HL-60 (cell line): Measurements from ENCODE around the gene SLF1.

ENCODE experiments used
- DNase-seq, 2 experiments: peaks; one replicate each; pipeline ENCODE4 v3.0.0-alpha.2; 2010 to 2020; ENCODE audit warnings: low read depth in 1 of 2, low spot score in 1 of 2
- H3K27ac ChIP-seq: fragments of 250-450 bp; sonication (Bioruptor Pico); replicated peaks from 2 replicates; pipeline ENCODE4 v1.5.1; 2020; ENCODE audit warnings: mild to moderate bottlenecking, moderate library complexity
- H3K27me3 ChIP-seq: fragments of 250-450 bp; sonication (Bioruptor Pico); 2 replicates; pipeline ENCODE4 v1.5.1; 2021; ENCODE audit warnings: mild to moderate bottlenecking, moderate library complexity; ENCODE audit not compliant: insufficient read depth, poor library complexity, severe bottlenecking
- H3K4me3 ChIP-seq: replicated peaks from 2 replicates; pipeline ENCODE4 v1.5.1; 2011; ENCODE audit warnings: mild to moderate bottlenecking, control low read depth, low read length; ENCODE audit not compliant: insufficient read depth
- GABPA ChIP-seq: IDR thresholded peaks from 2 replicates; pipeline ENCODE4 v1.6.1; 2012; ENCODE audit warnings: low read depth
- POLR2AphosphoS5 ChIP-seq: IDR thresholded peaks from 2 replicates; pipeline ENCODE4 v1.6.1; 2012; ENCODE audit warnings: low read depth
- SPI1 ChIP-seq: IDR thresholded peaks from 2 replicates; pipeline ENCODE4 v1.6.1; 2012; ENCODE audit warnings: low read depth, mild to moderate bottlenecking, borderline replicate concordance
- TF ChIP-seq, protein P1 (sequence below): IDR thresholded peaks from one replicate; pipeline ENCODE4 v1.5.1; 2011; ENCODE audit warnings: low read length, control low read depth, inconsistent platforms; ENCODE audit not compliant: insufficient read depth
- TF ChIP-seq, protein P2 (sequence below): IDR thresholded peaks from 2 replicates; pipeline ENCODE4 v1.6.1; 2012; ENCODE audit warnings: low read depth; ENCODE audit not compliant: insufficient replicate concordance

Gene SLF1

DNA sequence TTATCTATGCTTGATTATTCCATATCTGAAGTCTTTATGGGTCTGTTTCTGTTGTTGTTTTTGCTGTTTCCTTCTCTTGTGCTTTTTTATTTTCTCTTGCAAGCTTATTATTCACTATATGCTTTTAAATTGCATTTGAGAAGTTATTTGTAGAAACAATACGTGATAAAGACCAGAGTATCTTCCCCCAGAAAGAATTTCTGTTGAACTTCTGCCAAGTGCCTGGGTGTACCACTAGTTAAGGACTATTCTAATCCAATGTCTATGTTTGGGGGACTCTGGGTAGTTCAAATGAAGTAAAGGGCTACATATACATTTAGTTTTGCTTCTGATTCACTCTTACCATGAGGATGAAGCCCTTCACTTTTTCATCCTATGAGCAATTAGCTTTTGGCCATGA is 54.3 kb downstream of the SLF1 start:
- Histone ChIP-seq H3K27ac (no peak overlapping the region), H3K27me3 (no peaks in the 10 kb centered on the region), H3K4me3 (no peak overlapping the region)
- DNase-seq: no peak
- TF ChIP-seq, protein P1, sequence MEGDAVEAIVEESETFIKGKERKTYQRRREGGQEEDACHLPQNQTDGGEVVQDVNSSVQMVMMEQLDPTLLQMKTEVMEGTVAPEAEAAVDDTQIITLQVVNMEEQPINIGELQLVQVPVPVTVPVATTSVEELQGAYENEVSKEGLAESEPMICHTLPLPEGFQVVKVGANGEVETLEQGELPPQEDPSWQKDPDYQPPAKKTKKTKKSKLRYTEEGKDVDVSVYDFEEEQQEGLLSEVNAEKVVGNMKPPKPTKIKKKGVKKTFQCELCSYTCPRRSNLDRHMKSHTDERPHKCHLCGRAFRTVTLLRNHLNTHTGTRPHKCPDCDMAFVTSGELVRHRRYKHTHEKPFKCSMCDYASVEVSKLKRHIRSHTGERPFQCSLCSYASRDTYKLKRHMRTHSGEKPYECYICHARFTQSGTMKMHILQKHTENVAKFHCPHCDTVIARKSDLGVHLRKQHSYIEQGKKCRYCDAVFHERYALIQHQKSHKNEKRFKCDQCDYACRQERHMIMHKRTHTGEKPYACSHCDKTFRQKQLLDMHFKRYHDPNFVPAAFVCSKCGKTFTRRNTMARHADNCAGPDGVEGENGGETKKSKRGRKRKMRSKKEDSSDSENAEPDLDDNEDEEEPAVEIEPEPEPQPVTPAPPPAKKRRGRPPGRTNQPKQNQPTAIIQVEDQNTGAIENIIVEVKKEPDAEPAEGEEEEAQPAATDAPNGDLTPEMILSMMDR: no peak
- TF ChIP-seq, protein P2, sequence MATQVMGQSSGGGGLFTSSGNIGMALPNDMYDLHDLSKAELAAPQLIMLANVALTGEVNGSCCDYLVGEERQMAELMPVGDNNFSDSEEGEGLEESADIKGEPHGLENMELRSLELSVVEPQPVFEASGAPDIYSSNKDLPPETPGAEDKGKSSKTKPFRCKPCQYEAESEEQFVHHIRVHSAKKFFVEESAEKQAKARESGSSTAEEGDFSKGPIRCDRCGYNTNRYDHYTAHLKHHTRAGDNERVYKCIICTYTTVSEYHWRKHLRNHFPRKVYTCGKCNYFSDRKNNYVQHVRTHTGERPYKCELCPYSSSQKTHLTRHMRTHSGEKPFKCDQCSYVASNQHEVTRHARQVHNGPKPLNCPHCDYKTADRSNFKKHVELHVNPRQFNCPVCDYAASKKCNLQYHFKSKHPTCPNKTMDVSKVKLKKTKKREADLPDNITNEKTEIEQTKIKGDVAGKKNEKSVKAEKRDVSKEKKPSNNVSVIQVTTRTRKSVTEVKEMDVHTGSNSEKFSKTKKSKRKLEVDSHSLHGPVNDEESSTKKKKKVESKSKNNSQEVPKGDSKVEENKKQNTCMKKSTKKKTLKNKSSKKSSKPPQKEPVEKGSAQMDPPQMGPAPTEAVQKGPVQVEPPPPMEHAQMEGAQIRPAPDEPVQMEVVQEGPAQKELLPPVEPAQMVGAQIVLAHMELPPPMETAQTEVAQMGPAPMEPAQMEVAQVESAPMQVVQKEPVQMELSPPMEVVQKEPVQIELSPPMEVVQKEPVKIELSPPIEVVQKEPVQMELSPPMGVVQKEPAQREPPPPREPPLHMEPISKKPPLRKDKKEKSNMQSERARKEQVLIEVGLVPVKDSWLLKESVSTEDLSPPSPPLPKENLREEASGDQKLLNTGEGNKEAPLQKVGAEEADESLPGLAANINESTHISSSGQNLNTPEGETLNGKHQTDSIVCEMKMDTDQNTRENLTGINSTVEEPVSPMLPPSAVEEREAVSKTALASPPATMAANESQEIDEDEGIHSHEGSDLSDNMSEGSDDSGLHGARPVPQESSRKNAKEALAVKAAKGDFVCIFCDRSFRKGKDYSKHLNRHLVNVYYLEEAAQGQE: no peak
- TF ChIP-seq POLR2AphosphoS5: no peak
- TF ChIP-seq GABPA: no peak
- no peak for TF ChIP-seq SPI1

DNA sequence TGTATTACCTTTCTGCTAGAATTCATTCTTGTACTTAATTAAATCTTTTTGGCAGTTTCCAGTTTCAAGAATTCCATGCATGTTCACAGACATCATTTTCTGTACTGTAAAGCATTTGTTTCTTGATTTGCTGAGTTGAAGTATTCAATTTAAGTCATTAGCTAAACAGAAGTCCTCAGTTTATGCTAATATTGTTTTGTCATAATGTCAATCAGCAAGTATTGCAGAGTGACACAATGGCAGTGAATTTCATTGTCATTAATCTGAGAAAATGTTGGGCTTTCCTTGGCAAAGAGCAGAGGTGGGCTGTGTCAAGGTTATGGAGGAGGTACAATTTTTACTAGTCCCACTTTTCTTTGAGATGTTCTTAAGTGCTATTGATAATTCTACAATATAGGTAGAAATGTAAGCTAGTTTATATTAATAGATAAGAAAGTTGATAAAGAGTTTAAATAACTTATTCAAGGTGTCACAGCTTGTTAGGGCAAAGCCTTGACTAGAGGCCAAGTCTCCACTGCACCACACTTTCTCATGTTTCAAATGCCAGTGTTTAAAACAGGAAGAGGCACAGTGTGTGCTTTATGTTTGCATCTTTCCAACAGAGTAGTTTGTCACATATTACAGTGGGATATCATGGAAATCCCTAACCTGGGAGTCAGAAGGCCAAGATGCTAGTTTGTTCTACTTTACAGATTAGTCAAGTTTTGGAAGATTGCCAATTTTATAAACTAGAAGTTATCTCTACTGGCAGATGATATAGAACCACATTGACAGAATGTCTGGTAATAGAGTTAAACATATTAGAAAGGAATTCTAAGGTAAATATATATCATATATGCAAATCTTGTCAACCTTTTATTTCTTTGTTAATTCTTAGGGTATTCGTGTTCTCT is 56.3 kb downstream of the SLF1 start:
- no peak for DNase-seq
- TF ChIP-seq SPI1 (no peak), POLR2AphosphoS5 (no peak), GABPA (no peak)
- TF ChIP-seq, protein P2: no peak
- TF ChIP-seq, protein P1: no peak

DNA sequence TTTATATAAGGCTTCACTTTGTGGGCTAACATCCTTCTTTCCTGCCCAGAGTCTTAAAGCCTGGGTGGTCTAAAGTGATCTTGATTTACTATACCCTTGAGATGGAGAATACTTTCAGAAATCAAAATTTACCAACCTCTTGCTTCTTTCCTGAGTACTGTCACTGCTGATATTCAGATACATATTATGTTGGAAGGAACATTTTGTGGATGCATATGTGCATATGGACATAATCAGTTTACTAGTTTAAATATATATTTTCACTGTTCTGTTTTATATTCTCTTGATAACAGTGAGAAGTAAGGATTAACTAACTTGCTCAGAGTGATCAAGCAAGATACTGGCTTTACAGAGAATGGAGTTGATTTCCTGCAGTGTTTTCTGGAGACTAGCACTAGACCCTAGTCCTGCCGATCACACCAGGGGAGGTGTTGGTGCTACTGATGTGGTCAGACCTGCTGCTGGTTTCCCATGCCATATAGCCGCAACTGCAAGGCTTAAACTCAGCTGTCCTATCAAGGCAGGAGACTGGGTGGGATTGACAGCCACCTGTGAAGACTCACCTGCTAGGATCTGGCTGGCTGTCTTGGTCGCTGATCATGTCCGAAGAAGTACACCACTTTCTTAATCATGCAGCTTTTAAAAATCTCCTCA is 57.6 kb downstream of the SLF1 start:
- no peak for DNase-seq
- no peaks in the 10 kb centered on the region for H3K27me3 ChIP-seq

More for the DNA sequence above, 56.3 kb downstream of the SLF1 start:
- H3K4me3 ChIP-seq: no peak overlapping the region
- H3K27ac ChIP-seq: no peak overlapping the region
- no peaks in the 10 kb centered on the region for H3K27me3 ChIP-seq

More for the DNA sequence above, 57.6 kb downstream of the SLF1 start:
- TF ChIP-seq, protein P2: no peak
- H3K27ac ChIP-seq: no peak overlapping the region
- H3K4me3 ChIP-seq: no peak overlapping the region
